Left cardiac atrium (tissue), 4 donors: Measurements from ENCODE around the gene SPDYE2B. TPM values are rescaled to one million over a fixed set of nuclear protein-coding genes. Genes with fewer than 3 reads are reported as not detected.
"Not testable (repeated sequence)": the region's sequence is repeated elsewhere in the genome, so short reads cannot be mapped to it uniquely, and the experiment has no call there.

ENCODE experiments used
- ATAC-seq, 2 donors: fragments of 200-7000 bp; cut with Tn5 transposase; one replicate each; pipeline ENCODE4 v1.9.1; 2020; ENCODE audit warnings: mild to moderate bottlenecking in 2 of 2, moderate library complexity in 2 of 2
- DNase-seq: peaks from one replicate; pipeline ENCODE4 v3.0.0-alpha.2; 2020
- intact Hi-C, 2 donors: fragments of 100-400 bp; cut with DNase I; formaldehyde crosslinking; loops; one replicate each; pipeline versions ENCODE4 v1.14.1 to v1.15.1; 2022 to 2023
- total RNA-seq, 2 donors: library from RNA; stranded (reverse); fragmentation: NEBNext Ultra II Directional; extraction: Animal tissue kit (Norgen Biotek cat#: 25700); gene quantifications; one replicate each; pipeline ENCODE4 v1.2.1, GENCODE V29; 2021
- donor health status: DM: no; HTN: yes; CAD: no.
- donor health status: DM: no; HTN: yes; CAD: no; lungs with severe emphysema.
- donor health status: DM: yes; HTN: yes; CAD: no.
- donor health status: Dilated cardiomyopathy.

Gene SPDYE2B
- total RNA-seq, 2 donors from 2014 or later, result not detected

GRCh38 chr7:102636956-102637355 is 13.2 kb upstream of the SPDYE2B start:
- intact Hi-C loops, DNase-seq, ATAC-seq: not testable (repeated sequence)

GRCh38 chr7:102638848-102639247 is 11.3 kb upstream of the SPDYE2B start:
- DNase-seq, result peak; percentile 17
- intact Hi-C loops, result not testable (repeated sequence)
- ATAC-seq, result peak in 1 of 2 donors; percentile 15

GRCh38 chr7:102642691-102643090 is 7.4 kb upstream of the SPDYE2B start, which contains the start of gene UPK3BL1:
Gene UPK3BL1 (minus strand): TSS chr7:102642791. CDS start chr7:102642741, 50 bp downstream.
- DNase-seq, intact Hi-C loops: not testable (repeated sequence)
- peak in 1 of 2 donors; percentile 46 for ATAC-seq

GRCh38 chr7:102643404-102643803 is 6.7 kb upstream of the SPDYE2B start:
- intact Hi-C loops, ATAC-seq, DNase-seq: not testable (repeated sequence)

- intact Hi-C loops, DNase-seq: not testable (repeated sequence)
- ATAC-seq, result peak in 1 of 2 donors; percentile 7
Measured at GRCh38 chr7:102647813-102648212, 2.3 kb upstream of the SPDYE2B start.

GRCh38 chr7:102664765-102665164 is 14.6 kb downstream of the SPDYE2B start:
- DNase-seq, ATAC-seq, intact Hi-C loops: not testable (repeated sequence)

- DNase-seq, intact Hi-C loops: not testable (repeated sequence)
- ATAC-seq, result peak in 1 of 2 donors; percentile 12
Measured at GRCh38 chr7:102666850-102667249, 16.7 kb downstream of the SPDYE2B start.

- DNase-seq, intact Hi-C loops: not testable (repeated sequence)
- ATAC-seq, result peak in 1 of 2 donors; percentile 21
Measured at GRCh38 chr7:102667523-102667922, 17.4 kb downstream of the SPDYE2B start.

GRCh38 chr7:102671166-102671955 is 21.2 kb downstream of the SPDYE2B start, which contains the start of gene POLR2J2:
Gene POLR2J2 (minus strand): TSS chr7:102671663. CDS start chr7:102671601, 62 bp downstream.
- peak; percentile 72 to 93 for ATAC-seq
- intact Hi-C loops, DNase-seq: not testable (repeated sequence)

- DNase-seq, intact Hi-C loops: not testable (repeated sequence)
- ATAC-seq, result peak in 1 of 2 donors; percentile 4
Measured at GRCh38 chr7:102671956-102672307, 21.8 kb downstream of the SPDYE2B start.

GRCh38 chr7:102673447-102674067 is 23.4 kb downstream of the SPDYE2B start:
- ATAC-seq, intact Hi-C loops, DNase-seq: not testable (repeated sequence)

GRCh38 chr7:102675545-102675944 is 25.4 kb downstream of the SPDYE2B start:
- ATAC-seq, intact Hi-C loops, DNase-seq: not testable (repeated sequence)

GRCh38 chr7:102680780-102681179 is 30.7 kb downstream of the SPDYE2B start:
- peak in 1 of 2 donors; percentile 20 for ATAC-seq

GRCh38 chr7:102682560-102682959 is 32.4 kb downstream of the SPDYE2B start:
- intact Hi-C loops, DNase-seq: not testable (repeated sequence)
- ATAC-seq, result peak in 1 of 2 donors; percentile 63

More at GRCh38 chr7:102680780-102681179, 30.7 kb downstream of the SPDYE2B start:
- intact Hi-C loops, DNase-seq: not testable (repeated sequence)

- intact Hi-C loops, DNase-seq: not testable (repeated sequence)
- ATAC-seq, result peak; percentile 94 to 97
Measured at GRCh38 chr7:102688299-102689036, 38.3 kb downstream of the SPDYE2B start.

- intact Hi-C loops, DNase-seq: not testable (repeated sequence)
- peak; percentile 39 to 53 for ATAC-seq
Measured at GRCh38 chr7:102689436-102690282, 39.5 kb downstream of the SPDYE2B start.

GRCh38 chr7:102690602-102691001 is 40.5 kb downstream of the SPDYE2B start:
- DNase-seq, ATAC-seq, intact Hi-C loops: not testable (repeated sequence)

- DNase-seq, ATAC-seq, intact Hi-C loops: not testable (repeated sequence)
Measured at GRCh38 chr7:102694008-102694407, 43.9 kb downstream of the SPDYE2B start.
